GM19099 (cell line): Measurements from ENCODE around the gene TEN1.

ENCODE experiments used
- POLR2A ChIP-seq: IDR thresholded peaks from 3 replicates; pipeline ENCODE4 v1.6.1; 2011; ENCODE audit warnings: low read depth; ENCODE audit not compliant: insufficient read length; ENCODE audit errors: extremely low read depth

TEN1 gene

GRCh38 chr17:75978938-75979704 is at the start of gene TEN1, which contains the start of gene ACOX1:
TEN1 (plus strand) TSS chr17:75979240; CDS start chr17:75986193, 6,953 bp downstream.
ACOX1 (minus strand) TSS chr17:75979166; CDS start chr17:75979073, 93 bp downstream.
- peak; percentile 97 for TF ChIP-seq POLR2A

GRCh38 chr17:75931062-75931461 is 48.0 kb upstream of the TEN1 start:
- TF ChIP-seq POLR2A: no peak

GRCh38 chr17:75932852-75933251 is 46.2 kb upstream of the TEN1 start:
- no peak for TF ChIP-seq POLR2A

GRCh38 chr17:75933808-75934207 is 45.2 kb upstream of the TEN1 start:
- TF ChIP-seq POLR2A: no peak

- TF ChIP-seq POLR2A: no peak
These were observed 41.4 kb upstream of the TEN1 start for GRCh38 chr17:75937652-75938051.

- peak; percentile 86 for TF ChIP-seq POLR2A
These were observed 38.2 kb upstream of the TEN1 start, which contains the start of gene FBF1 for GRCh38 chr17:75940727-75941441. FBF1 (minus strand) TSS chr17:75941042; CDS start chr17:75938149, 2,893 bp downstream.

GRCh38 chr17:75941442-75941819 is 37.6 kb upstream of the TEN1 start:
- no peak for TF ChIP-seq POLR2A

GRCh38 chr17:75942473-75942872 is 36.6 kb upstream of the TEN1 start:
- TF ChIP-seq POLR2A: no peak

- TF ChIP-seq POLR2A: no peak
These were observed 35.5 kb upstream of the TEN1 start for GRCh38 chr17:75943491-75943890.

- TF ChIP-seq POLR2A: no peak
These were observed 33.8 kb upstream of the TEN1 start for GRCh38 chr17:75945211-75945610.

- TF ChIP-seq POLR2A: no peak
These were observed 28.6 kb upstream of the TEN1 start for GRCh38 chr17:75950421-75950820.

GRCh38 chr17:75950855-75951554 is 28.0 kb upstream of the TEN1 start:
- TF ChIP-seq POLR2A: no peak

- no peak for TF ChIP-seq POLR2A
These were observed 19.8 kb upstream of the TEN1 start for GRCh38 chr17:75959051-75959838.

- no peak for TF ChIP-seq POLR2A
These were observed 19.1 kb upstream of the TEN1 start for GRCh38 chr17:75959839-75960511.
